ENCODE results near the gene NRG2.
A peak's percentile ranks its signal among the peaks of the same experiment; 100 is the strongest.

The NRG2 gene

GRCh38 chr5:139872851-139873794 lies 170.0 kb downstream of the NRG2 start:
- DNase-seq: no peak

- DNase-seq: no peak
Observed at GRCh38 chr5:139872052-139872766, 170.9 kb downstream of the NRG2 start.

- DNase-seq: no peak
Observed at GRCh38 chr5:139871614-139872013, 171.5 kb downstream of the NRG2 start.

GRCh38 chr5:139870677-139871076 lies 172.4 kb downstream of the NRG2 start:
- DNase-seq: no peak

- no peak for DNase-seq
Observed at GRCh38 chr5:139869042-139869790, 173.9 kb downstream of the NRG2 start.

GRCh38 chr5:139867581-139867980 lies 175.5 kb downstream of the NRG2 start:
- DNase-seq: no peak

- no peak for DNase-seq
Observed at GRCh38 chr5:139867109-139867508, 176.0 kb downstream of the NRG2 start.

- no peak for DNase-seq
Observed at GRCh38 chr5:139864716-139865483, 178.2 kb downstream of the NRG2 start.

- no peak for DNase-seq
Observed at GRCh38 chr5:139863855-139864558, 179.1 kb downstream of the NRG2 start.

- no peak for DNase-seq
Observed at GRCh38 chr5:139863361-139863760, 179.7 kb downstream of the NRG2 start.

GRCh38 chr5:139862803-139863202 lies 180.3 kb downstream of the NRG2 start:
- no peak for DNase-seq

- DNase-seq: no peak
Observed at GRCh38 chr5:139862313-139862712, 180.8 kb downstream of the NRG2 start.

- DNase-seq: no peak
Observed at GRCh38 chr5:139861889-139862207, 181.3 kb downstream of the NRG2 start.

GRCh38 chr5:139861021-139861888 lies 181.8 kb downstream of the NRG2 start:
- no peak for DNase-seq

- DNase-seq: no peak
Observed at GRCh38 chr5:139859013-139859412, 184.1 kb downstream of the NRG2 start.

GRCh38 chr5:139856714-139857113 lies 186.4 kb downstream of the NRG2 start:
- DNase-seq: peak; percentile 6

GRCh38 chr5:139855946-139856540 lies 187.1 kb downstream of the NRG2 start:
- no peak for DNase-seq

GRCh38 chr5:139855451-139855850 lies 187.6 kb downstream of the NRG2 start:
- DNase-seq: no peak

- DNase-seq: no peak
Observed at GRCh38 chr5:139854953-139855352, 188.1 kb downstream of the NRG2 start.

GRCh38 chr5:139854029-139854605 lies 189.0 kb downstream of the NRG2 start:
- no peak for DNase-seq
